Mucosa of gallbladder (tissue), 1 donor: ENCODE data around the gene ITGB1. TPM values are rescaled to one million over a fixed set of nuclear protein-coding genes. Genes with fewer than 3 reads are reported as not detected.

Source experiments
- DNase-seq: peaks from one replicate; pipeline ENCODE4 v3.0.0-alpha.2; 2020; ENCODE audit warnings: low spot score
- total RNA-seq: library from RNA; stranded (reverse); gene quantifications from one replicate; pipeline ENCODE4 v1.2.1, GENCODE V29; 2021
- donor health status: DM: no; HTN: no; CAD: no.

The ITGB1 gene
- total RNA-seq, 1 donor from 2014 or later: 596 TPM

DNA sequence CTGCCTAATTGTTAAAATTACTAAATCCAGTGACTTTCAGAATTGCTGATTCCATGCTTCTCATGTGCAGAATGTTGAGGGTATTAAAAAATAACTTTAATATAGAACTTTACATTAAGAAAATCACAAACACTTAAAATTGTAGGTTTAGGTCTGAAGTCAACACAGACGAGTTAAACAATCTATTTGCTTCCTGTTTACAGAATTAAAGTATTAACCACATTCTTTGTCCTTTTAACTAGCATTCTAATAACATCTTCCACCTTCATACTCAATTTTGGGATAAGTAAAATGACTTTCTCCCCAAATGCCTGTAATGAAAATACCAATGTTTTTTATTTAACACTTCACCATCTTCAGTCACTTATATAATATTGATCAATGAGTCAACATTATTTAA lies 2.2 kb downstream of the ITGB1 start:
- DNase-seq: no peak

GRCh38 chr10:32955299-32955772 lies 2.7 kb downstream of the ITGB1 start:
- no peak for DNase-seq

DNA sequence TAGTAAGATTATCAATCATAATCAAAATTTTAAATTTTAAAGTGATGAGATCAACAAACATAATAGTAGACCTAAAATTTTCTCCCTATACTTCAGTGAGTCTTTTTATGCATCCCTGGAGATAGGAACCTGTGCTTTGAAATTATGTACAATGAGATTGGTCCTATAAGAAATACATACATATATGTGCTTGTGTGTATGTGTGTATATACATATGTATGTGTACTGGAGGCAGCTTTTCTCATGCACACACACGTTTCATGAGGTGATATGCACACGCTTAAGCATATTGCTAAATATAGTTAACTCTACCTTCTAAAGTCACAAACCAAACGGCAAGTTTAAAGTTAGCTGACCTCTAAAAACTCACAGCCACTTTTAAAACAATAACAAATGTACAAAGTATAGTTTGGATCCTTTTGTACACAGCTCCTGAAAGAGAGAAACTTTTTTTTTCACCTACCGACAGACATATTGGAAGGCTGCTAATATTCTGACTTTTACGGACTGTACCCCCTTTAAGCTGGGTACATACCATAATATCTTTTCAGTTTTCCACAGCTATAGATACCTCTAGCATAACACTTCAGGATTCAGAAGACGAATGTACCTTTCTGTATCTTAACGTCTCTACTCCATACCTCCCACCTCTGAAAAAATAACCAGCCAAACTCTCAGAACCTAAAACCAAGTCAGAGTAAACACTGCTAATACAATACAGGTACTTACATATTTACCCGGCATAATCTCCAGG lies 3.3 kb downstream of the ITGB1 start:
- no peak for DNase-seq

GRCh38 chr10:32954080-32954479 lies 4.0 kb downstream of the ITGB1 start:
- no peak for DNase-seq

DNA sequence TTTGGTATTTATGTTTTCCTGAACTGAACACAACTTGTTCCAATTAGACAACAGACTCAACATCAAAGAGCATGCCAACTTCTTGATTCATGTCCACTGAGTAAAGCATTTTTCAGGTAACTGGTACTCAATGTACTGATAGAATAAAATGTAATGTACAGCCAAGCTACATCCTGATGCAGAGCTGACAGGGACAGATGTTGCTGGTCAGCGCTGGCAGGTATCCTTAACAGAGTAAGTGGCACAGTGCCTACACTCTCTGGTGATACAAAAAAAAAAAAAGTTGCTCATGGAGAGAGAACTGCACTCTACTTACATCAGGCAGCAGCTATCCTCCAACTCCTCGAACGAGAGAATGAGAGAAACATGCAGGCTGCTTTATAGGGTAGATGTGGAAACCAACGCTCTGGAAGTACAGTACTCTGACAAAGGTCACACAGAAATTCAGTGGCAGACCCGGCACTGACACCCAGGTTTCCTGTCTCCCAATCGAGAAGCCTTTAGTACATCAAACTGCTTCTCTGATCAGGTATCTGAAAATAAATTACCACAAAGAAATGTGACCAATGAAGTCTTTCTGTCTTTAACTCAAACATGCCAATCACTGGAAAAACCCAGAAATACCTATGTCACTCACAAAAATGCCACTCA lies 4.6 kb downstream of the ITGB1 start:
- no peak for DNase-seq

GRCh38 chr10:32952541-32953276 lies 5.3 kb downstream of the ITGB1 start:
- DNase-seq: no peak

DNA sequence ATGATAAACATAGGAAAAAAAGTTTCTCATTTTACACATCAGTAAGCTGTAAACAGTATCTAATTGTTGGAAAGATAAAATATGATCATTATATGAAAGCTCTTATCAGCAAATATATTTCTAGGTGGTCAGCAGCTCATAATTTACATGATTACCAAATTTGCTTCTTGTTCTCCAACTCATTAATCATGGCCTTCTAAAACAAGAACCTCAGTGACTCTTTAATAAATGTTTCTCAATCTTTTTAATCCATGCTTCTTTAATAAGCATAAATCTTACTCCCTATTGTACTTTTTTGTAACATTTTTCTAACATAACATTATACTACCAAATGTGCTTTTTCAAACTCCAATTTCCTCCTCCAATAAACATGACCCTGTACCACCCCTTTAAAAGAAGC lies 5.9 kb downstream of the ITGB1 start:
- no peak for DNase-seq

DNA sequence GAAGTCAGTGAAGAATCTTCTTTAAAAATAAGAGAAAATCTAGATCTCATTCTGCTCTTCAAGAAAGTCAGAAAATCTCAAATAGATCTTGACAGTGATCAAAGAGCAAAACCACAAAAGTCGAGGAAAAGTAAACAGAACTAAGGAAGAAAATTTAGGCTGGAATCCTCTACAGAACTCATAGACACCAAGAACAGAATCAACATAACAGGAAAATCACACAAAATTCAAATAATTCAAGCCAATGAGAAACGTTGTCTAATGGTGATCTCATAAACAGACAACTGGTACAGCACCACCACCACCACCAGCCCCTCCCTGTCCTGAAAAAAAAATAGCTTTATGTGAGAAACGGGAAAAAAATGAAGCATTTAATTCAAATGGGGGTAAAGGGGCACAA lies 6.9 kb downstream of the ITGB1 start:
- no peak for DNase-seq

- no peak for DNase-seq
These were observed 7.4 kb downstream of the ITGB1 start for GRCh38 chr10:32950591-32951108.

- no peak for DNase-seq
These were observed 8.8 kb downstream of the ITGB1 start for GRCh38 chr10:32949221-32949678.

GRCh38 chr10:32948451-32948850 lies 9.6 kb downstream of the ITGB1 start:
- no peak for DNase-seq

DNA sequence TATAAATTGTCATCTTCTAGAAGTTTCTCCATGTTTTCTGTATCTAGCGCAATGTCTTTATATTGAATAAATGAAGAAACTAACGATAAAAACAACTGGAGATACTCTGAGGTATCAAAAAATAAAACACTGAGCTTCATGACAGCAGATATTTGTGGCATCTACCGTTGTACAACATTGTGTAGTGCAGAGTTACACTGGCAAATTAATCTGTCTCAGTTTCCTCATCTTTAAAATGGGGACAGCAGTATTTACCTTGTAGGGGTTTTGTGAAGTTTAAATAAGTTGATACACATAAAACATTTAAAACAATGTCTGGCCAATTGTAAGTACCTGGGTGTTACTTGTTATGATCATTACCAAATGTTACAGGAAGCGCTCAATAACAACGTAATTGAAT lies 10.4 kb downstream of the ITGB1 start:
- no peak for DNase-seq

DNA sequence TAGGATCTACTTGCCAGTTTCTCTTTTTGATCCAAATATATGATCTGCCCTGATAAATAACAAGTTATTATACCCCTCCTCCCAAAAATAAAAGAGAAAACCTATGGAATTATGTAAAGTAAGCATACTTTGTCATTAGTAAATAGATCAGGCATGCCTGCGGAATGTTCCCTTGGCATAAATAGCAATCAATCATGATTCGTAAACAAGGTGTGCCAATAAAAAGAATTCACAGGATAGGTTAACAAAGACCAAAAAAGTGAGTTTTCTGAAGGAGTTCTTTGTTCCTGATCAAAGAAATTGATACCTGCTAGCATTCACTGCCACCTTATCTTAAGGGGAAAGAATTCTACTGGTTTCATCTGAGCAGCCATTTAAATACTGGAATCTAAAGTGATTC lies 11.9 kb downstream of the ITGB1 start:
- DNase-seq: no peak

DNA sequence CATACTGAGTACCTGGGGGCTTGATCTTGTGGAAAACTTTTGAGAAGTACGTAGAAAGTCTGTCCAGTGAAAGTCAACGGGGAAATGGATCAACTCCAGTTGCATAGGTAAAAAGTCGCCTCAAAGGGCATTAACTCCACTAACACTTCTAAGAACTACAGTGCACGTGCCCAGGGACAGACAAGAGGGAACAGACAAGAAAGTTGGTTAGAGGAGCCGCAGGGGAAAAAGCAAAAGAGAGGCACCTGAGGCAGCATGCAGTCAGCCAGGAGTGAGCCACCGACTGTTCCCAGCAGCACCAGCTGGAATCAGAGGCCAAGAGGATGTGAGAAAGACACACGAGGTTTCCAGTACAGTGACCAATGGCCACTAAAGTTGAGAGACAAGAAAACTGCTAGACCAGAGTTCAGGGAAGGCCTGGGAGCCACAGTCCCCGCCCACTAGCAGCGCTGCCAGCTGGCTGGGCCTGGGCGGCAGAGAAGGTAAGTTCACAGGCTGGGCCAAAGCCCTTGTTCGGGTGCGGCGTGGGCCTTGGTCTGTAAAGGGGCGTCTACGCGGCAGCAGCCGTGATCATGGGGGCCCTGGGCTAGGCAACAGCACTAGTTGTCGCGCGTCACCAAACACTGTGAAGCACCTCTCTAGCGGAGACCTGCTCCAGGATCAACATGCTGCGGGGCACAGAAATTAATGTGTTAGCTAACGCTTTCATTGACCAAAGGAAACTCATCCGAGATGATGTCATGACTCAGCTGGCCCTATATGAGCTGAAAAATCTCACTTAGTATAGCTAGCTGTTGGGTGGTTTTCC lies 14.0 kb downstream of the ITGB1 start:
- no peak for DNase-seq

DNA sequence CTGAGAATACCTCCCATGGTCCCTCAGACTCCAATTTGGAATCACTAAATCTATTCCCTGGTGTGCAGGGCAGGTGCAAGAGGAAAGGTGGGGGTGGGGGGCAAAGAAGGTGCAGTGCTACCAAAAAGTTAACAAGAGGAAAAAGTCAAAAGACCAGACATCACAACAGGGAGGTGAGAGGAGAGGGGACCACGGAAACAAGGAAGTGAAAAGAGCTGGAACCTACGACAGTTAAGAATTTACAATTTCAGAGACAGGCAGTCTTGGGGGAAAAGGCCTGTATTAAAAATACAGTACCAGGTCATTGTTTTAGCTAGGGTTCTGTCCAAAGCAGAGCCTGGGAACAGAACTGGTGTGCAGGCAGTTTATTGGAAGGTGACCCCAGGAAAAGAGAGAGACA lies 14.6 kb downstream of the ITGB1 start:
- DNase-seq: no peak

DNA sequence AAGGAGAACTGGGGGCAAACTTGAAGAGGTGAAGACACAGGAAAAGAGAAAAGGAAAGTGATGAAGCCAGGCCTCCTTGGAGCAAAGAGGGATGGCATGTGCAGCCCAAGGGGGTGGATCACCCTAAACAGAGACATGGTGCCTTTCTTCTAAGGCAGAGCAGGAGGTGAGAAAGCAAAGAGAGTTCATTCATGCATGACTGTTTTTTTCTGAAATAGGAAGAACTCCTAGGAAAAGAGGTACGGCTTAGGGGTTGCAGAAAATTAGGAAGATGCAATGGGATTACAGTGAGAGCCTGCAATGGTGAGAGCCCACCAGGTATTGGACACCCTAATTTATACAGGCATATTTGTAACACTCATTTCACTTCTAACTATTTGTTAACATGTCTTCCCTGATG lies 15.9 kb downstream of the ITGB1 start:
- no peak for DNase-seq

DNA sequence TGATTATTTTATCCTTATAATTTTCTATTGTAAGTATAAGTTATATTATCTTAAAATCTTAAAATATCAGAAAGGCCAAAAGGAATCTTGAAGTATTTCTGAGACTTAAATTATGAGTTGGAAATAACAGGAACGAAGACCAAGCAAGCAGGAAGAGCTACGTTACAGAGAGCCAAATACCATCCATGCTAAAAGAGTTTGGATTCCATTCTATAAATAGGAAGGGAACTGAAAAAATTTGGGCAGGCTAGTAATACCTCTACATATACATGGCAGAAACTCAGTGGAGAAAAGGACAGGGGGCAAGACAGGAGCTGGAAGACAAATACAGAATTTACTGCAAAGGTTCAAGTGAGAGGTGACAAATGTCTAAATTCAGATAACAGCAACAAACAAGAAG lies 16.7 kb downstream of the ITGB1 start:
- no peak for DNase-seq

GRCh38 chr10:32940321-32941301 lies 17.4 kb downstream of the ITGB1 start:
- DNase-seq: no peak

DNA sequence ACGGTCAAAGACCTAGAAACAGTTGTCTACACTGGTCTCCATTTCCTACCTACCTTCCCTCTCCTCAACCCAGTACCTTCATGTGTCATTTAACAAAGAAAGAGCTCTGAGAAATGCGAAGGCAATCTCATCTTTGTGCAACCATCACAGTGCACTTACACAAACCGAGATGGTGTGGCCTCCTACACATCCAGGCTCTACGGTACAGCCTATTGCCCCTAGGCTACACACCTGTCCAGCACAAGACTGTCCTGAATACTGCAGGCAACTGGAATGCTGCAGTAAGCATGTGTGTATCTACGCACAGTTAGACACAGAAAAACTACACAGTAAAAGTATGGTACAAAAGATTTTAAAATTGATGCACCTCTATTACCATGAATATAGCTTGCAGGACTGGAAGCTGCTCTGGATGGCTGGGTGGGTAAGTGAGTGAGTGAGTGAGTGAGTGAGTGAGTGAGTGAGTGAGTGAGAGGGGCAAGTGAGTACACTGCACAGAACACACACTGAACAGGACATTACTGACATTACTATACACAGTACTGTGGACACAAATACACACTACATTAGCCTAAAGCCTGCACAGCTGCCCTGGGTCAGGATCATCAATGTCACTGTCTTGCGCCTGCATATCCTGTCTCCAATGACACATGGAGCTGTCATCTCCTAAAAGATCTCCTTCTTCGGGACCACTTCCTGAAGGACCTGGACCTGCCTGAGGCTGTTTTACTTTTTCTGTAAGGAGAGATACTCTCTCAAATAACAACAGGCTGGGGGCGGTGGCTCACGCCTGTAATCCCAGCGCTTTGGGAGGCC lies 18.5 kb downstream of the ITGB1 start:
- no peak for DNase-seq
